ENCODE results near the gene CAMSAP1. TPM values are rescaled to one million over a fixed set of nuclear protein-coding genes. Genes with fewer than 3 reads are reported as not detected.
A peak's percentile ranks its signal among the peaks of the same experiment; 100 is the strongest.

Gene CAMSAP1
- total and polyA plus RNA-seq, 4 donors: 5.0 to 29.8 (median 15.1) TPM

- no peak for TF ChIP-seq CTCF (IDR thresholded peaks at IDR 0.05; ENCODE audit: control extremely low read depth, extremely low read depth)
- DNase-seq (no peak), ATAC-seq (ENCODE audit: insufficient read depth, low FRiP score) (no peak)
- Histone ChIP-seq H3K4me1 (ENCODE audit: control insufficient read depth in 5 of 5, insufficient read depth in 5 of 5, low read length in 5 of 5) (no peaks in the 10 kb centered on the region), H3K9ac (ENCODE audit: insufficient read depth in 1 of 2, low read length in 2 of 2) (no peak overlapping the region), H3K27me3 (ENCODE audit: control insufficient read depth in 3 of 3, insufficient read depth in 3 of 3, low read length in 2 of 3) (no peaks in the 10 kb centered on the region), H3K9me3 (ENCODE audit: control insufficient read depth in 4 of 4, insufficient read depth in 3 of 4, low read length in 3 of 4) (no peaks in the 10 kb centered on the region), H3K27ac (ENCODE audit: low read depth in 1 of 2, low read length in 1 of 2) (no peak overlapping the region), H3K4me3 (no peak overlapping the region), H3K36me3 (ENCODE audit: control insufficient read depth in 4 of 4, insufficient read depth in 4 of 4, low read length in 4 of 4) (peaks cover 14 to 41% (median 31%) of the 10 kb centered on the region in 4 donors)
- WGBS, 2 donors: 97% methylated on average over 23 of the region's 23 CpGs
These were observed 96.4 kb downstream of the CAMSAP1 start for GRCh38 chr9:135810806-135811575.

- Histone ChIP-seq H3K9me3 (ENCODE audit: control insufficient read depth in 4 of 4, insufficient read depth in 3 of 4, low read length in 3 of 4) (no peaks in the 10 kb centered on the region), H3K27me3 (ENCODE audit: control insufficient read depth in 3 of 3, insufficient read depth in 3 of 3, low read length in 2 of 3) (no peaks in the 10 kb centered on the region), H3K9ac (ENCODE audit: insufficient read depth in 1 of 2, low read length in 2 of 2) (no peak overlapping the region), H3K27ac (ENCODE audit: low read depth in 1 of 2, low read length in 1 of 2) (no peak overlapping the region), H3K4me1 (ENCODE audit: control insufficient read depth in 5 of 5, insufficient read depth in 5 of 5, low read length in 5 of 5) (no peaks in the 10 kb centered on the region), H3K36me3 (ENCODE audit: control insufficient read depth in 4 of 4, insufficient read depth in 4 of 4, low read length in 4 of 4) (peaks cover 14 to 30% (median 23%) of the 10 kb centered on the region in 4 donors), H3K4me3 (no peak overlapping the region)
- 91 to 93% methylated on average over 10 of the region's 10 CpGs for WGBS, 2 donors
- DNase-seq (peak in 1 of 3 donors; percentile 4), ATAC-seq (ENCODE audit: insufficient read depth, low FRiP score) (no peak)
- TF ChIP-seq CTCF (IDR thresholded peaks at IDR 0.05; ENCODE audit: control extremely low read depth, extremely low read depth): no peak
These were observed 98.2 kb downstream of the CAMSAP1 start for GRCh38 chr9:135809166-135809565.

GRCh38 chr9:135805422-135806022 is 101.8 kb downstream of the CAMSAP1 start:
- H3K36me3 ChIP-seq (ENCODE audit: control insufficient read depth in 4 of 4, insufficient read depth in 4 of 4, low read length in 4 of 4): peaks cover 2 to 14% (median 7%) of the 10 kb centered on the region in 4 donors
- no peak for TF ChIP-seq CTCF (IDR thresholded peaks at IDR 0.05; ENCODE audit: control extremely low read depth, extremely low read depth)
- H3K4me1 ChIP-seq (ENCODE audit: control insufficient read depth in 5 of 5, insufficient read depth in 5 of 5, low read length in 5 of 5): no peaks in the 10 kb centered on the region
- H3K9me3 ChIP-seq (ENCODE audit: control insufficient read depth in 4 of 4, insufficient read depth in 3 of 4, low read length in 3 of 4): no peaks in the 10 kb centered on the region
- H3K27me3 ChIP-seq (ENCODE audit: control insufficient read depth in 3 of 3, insufficient read depth in 3 of 3, low read length in 2 of 3): no peaks in the 10 kb centered on the region
- no peak for DNase-seq
- WGBS, 2 donors: 72 to 84% methylated on average over 20 to 22 of the region's 22 CpGs
- ATAC-seq (ENCODE audit: insufficient read depth, low FRiP score): no peak
- no peak overlapping the region for H3K4me3 ChIP-seq
- no peak overlapping the region for H3K9ac ChIP-seq (ENCODE audit: insufficient read depth in 1 of 2, low read length in 2 of 2)
- H3K27ac ChIP-seq (ENCODE audit: low read depth in 1 of 2, low read length in 1 of 2): no peak overlapping the region

All from lung (tissue), 12 donors.